Left forelimb (tissue), 1 donor: ENCODE data around the gene MCM3AP.
"Not testable (repeated sequence)": the region's sequence is repeated elsewhere in the genome, so short reads cannot be mapped to it uniquely, and the experiment has no call there.

Experiments
- DNase-seq: peaks from one replicate; pipeline ENCODE4 v3.0.0-alpha.2; 2018; ENCODE audit warnings: low spot score

The MCM3AP gene

DNA sequence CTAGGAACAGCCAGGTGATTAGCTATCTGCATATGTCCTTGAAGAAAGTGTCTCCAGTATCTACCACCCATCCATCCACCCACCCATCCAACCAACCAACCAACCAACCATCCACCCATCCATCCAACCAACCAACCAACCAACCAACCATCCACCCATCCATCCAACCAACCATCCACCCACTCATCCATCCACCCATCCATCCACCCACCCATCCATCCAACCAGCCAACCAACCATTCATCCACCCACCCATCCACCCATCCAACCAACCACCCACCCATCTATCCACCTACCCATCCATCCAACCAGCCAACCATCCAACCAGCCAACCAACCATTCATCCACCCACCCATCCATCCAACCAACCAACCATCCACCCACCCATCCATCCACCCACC is 26.2 kb upstream of the MCM3AP start:
- DNase-seq, result no peak

DNA sequence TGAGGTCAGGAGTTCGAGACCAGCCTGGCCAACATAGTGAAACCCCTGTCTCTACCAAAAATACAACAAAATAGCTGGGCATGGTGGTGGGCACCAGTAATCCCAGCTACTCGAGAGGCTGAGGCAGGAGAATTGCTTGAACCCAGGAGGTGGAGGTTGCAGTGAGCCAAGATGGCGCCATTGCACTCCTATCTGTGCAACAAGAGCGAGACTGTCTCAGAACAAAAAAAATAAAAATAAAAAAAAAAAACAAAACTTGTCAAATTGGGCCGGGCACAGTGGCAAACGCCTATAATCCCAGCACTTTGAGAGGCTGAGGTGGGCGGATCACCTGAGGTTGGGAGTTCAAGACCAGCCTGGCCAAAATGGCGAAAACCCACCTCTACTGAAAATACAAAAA is 24.8 kb upstream of the MCM3AP start:
- not testable (repeated sequence) for DNase-seq

DNA sequence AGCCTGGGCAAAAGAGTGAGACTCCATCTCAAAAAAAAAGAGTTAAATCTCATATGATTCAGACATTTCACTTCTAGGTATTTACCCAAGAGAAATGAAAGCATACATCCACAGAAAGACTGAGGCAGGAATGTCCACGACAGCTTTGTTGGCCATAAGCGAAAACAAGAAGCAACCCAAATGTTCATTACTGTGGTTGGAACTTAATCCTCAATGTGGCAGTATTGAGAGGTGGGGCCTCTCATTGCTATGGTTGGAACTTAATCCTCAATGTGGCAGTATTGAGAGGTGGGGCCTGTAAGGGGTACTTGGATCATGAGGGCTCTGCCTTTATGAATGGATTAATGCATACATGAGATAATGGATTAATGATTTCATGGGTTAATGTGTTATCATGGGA is 23.0 kb upstream of the MCM3AP start:
- no peak for DNase-seq

DNA sequence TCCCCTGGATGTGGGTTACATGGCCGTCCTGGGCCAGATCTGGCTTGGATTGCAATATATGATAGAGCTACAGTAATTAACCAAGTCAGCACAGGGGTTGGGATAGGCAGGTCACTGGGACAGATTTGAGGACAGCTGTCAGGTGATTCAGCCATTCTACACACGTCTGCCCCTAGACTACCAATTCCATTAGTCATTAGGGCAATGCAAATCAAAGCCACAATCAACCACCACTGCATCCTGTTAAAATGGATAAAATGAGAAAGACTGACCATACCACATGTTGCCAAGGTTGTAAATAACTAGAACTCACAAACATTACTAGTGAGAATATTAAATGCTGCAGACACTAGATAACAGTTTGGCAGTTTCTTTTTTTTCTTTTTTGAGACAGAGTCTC is 22.2 kb upstream of the MCM3AP start:
- no peak for DNase-seq

DNA sequence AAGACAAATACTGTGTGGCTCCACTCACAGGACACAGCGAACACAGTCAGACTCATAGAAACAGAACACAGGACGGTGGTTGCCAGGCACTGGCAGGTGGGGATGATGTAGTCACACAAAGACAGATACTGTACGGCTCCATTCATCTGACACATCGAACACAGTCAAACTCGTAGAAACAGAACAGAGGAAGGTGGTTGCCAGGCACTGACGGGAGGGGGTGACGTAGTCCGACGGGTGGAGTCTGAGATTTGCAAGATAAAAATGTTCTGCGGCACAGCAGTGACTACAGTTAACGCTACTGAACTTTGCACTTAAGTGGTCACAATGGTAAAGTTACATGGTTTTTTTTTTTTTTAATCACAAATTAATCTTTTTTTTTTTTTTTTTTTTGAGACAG is 19.5 kb upstream of the MCM3AP start:
- no peak for DNase-seq

DNA sequence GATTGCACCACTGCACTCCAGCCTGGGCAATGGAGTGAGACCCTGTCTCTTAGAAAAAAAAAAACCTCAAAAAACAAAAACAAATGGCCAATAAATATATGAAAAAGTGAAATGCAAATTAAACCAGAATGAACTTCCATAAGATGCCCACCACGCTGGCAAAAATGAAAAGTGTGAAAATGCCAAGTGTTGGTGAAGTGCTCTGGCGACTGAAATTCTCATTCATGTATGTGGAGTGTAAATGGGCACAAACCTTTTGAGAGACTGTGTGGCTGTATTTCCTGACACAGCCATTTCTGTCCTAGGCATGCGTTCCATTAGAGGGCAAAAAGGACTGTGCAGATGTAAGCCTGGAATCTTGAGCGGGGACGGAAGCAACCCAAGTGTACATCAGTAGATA is 19.0 kb upstream of the MCM3AP start:
- DNase-seq, result no peak

DNA sequence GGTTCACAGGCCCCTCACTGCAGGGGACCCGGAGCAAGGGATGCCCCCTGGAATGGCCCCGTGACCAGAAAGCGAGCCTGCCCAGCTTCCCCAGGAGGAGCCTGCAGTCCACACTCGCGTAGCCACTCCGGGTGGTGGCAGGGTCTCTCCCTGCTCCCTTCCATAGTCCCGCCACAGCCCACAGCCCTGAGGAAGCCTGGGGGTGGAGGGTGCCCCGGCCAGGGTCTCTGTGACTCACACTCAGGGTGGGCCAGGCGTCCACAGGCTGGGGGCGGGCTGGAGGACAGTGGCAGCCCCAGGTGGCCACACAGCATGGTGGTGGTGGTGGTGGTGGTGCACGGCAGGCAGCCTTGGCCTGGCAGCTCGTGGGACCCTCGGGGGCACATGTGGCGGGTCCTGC is 16.3 kb upstream of the MCM3AP start:
- DNase-seq, result no peak

DNA sequence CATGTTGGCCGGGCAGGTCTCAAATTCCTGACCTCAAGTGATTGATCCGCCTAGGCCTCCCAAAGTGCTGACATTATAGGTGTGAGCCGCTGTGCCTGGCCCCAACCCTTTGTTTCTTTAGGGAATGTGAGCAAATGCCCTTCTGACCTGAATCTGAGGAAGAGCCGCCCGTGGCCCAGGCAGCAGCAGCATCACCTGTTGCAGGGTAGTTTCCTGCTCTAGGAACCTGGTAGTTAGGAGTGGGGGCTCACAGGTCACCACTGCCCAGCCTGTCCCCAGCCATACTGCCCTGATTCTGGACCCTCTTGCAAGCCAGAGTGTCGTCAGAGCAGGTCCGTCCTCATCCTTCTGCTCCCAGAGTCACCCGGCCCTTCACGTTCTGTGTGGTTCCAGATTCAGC is 13.8 kb upstream of the MCM3AP start:
- no peak for DNase-seq

DNA sequence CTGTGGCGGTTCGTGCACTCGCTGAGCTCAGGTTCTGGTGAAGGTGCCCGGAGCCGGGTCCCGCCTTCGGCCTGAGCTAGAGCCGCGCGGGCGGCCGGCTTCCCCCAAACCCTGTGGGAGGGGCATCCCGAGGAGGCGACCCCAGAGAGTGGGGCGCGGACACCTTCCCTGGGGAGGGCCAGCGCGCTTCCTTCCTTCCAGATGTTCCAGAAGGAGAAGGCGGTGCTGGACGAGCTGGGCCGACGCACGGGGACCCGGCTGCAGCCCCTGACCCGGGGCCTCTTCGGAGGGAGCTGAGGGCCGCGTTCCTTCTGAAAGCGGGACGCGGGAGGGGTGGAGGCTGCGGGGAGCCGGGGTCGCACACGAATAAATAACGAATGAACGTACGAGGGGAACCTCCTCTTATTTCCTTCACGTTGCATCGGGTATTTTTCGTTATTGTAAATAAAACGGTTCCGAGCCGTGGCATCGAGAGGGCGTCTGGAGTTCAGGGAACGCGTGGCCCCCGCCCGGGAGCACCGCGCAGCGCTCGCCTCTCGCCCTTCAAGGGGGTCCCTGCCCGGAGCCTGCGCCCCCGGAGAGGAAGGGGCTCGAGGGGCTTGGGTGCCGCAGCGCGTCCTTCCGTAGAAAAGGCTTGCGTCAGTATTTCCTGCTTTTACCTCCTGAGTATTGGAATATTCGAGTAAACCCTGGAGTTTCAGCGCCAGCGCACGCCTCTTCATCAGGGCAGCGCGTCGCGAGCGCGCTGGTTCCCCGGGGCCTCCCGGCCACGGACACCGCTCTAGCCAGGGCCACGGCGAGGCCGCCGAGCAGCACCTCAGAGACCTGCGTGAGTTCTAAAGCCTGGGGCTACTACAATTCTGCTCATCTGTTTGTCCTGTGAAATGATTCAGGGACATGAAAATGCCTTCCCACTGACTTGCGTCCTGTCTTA is 12.2 kb upstream of the MCM3AP start:
- DNase-seq, result peak; percentile 75

DNA sequence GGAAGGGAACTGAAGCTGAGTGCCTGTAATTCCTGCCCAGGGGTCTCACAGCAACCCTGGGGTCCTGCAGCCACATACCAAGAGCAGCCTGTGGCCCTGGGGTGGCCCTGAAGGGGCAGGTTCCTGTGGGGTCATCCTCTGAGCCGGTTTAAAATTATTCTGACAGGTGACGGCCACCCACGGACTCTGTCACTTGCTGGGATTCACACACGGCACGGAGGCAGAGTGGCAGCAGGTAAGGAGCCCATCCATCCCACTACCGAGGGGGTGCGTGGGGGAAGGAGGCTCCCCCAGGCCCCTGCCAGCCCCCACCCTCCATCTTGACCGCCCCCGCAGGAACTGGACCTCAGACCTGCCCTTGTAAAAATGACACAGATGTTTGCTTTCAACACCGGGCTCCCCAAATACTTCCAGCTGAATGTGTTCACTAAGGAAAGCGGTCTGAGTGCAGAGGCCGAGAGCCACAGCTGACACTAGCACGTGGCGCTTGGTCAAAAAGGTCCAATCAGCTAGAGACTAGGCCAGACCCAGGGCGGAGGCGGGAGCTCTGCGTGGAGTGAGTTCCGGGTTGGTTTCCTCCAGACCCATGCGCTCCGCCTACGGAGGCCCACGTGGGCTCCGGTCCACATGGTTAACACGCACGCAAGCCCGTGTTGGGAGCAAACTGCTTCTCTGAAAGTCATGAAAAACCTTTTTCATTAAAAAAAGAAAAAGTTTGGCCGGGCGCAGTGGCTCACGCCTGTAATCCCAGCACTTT is 10.8 kb upstream of the MCM3AP start:
- DNase-seq, result peak; percentile 83

DNA sequence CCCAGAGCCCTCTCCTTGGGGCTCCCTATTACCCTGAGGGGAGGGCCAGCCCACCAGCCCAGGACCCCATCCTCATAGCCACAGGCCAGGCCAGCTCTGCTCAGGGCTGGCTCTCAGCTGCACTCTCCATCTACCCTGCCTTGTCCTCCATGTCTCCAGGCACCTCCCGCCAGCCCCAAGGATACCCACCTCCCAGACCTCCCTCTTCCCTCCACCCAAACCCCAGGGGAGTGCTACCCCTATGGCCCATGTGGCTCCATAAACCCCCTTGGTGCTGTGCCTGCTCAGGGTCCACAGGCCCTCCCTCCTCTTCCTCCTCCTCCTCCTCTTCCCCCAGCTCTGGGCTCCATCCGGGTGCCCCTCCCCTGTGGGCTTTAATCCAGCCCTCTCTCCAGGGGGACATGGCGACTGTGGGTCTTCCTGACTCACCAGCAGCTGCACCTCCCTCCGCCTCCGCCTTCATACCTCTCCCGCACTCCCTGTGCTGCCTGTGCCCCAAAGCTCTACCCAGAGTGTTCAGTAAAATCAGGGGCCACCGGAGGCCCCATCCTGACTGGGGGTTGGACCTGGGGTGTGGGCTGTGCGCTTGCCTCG is 9.9 kb upstream of the MCM3AP start:
- DNase-seq, result no peak

DNA sequence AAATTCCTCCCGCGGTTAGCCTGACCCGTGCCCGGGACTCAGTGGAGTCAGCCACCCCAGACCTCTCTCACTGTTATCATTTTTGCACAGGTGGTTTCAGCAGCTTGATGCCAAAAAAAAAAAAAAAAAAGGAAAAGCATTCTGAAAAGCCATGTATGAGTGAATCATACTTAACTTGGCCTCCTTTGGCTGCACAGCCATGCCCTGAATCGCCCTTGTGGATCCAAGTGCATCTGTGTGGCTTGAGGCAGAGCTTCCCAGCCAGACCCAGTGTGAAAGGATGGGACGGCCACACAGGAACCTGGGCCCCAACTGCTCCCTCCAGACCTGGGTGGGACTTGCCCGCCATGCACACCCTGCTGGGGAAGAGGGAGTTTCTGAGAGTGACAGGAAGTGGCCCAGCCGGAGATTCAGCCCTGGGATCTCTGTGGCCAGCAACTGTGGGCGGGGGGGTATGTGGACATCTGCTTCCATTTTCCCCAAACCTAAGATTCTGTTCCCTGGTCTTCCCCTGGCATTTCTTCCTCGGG is 9.3 kb upstream of the MCM3AP start:
- no peak for DNase-seq

DNA sequence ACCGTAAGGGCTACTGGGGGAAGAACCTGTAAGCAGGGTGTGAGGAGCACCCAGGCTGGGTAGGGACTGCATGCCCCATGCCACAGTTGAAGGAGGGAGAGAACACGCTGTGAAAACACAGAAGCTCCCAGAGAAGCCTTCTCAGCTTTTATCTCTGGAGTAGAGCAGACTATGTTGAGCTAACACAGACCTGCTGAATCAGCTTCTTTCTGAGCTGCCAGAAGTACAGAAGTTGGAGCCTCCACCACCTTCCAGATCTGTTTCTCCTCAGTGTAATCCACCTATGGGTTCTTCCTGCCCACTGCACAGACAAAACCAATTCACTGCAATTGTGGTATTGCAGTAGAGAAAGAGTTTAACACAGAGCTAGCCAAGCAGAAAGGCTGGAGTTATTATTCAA is 6.2 kb upstream of the MCM3AP start:
- DNase-seq, result no peak

DNA sequence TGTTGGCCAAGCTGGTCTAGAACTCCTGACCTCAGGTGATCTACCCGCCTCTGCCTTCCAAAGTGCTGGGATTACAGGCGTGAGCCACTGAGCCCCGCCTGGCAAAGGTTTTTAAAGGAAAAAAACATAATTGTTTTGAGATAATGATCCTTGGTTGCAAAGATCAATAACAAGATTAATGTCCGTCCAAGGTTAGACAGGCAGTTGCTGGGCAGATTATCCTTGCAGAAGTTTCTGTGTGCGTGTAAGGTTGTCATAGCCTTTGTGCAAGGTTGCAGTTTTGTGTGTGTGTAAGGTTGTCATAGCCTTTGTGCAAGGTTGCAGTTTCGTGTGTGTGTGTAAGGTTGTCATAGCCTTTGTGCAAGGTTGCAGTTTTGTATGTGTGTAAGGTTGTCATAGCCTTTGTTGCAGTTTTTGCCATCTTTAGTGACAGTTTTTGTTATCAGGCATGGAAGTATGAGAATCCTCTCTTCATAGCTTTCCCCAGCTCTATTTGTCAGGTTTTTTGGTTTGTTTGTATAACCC is 4.3 kb upstream of the MCM3AP start:
- no peak for DNase-seq

DNA sequence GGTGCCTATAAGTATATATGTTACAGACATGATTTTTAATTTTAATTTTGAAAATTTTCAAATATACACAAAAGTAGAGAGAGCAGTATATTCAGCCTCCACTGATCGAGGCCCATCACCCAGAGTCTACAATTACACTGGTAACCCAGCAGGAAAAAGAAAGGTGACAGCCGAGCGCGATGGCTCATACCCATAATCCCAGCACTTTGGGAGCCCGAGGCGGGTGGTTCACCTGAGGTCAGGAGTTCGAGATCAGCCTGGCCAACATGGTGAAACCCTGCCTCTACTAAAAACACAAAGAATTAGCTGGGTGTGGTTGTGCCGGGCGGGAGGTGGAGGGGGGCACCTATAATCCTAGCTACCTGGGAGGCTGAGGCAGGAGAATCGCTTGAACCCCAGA is 2.1 kb upstream of the MCM3AP start:
- DNase-seq, result no peak

DNA sequence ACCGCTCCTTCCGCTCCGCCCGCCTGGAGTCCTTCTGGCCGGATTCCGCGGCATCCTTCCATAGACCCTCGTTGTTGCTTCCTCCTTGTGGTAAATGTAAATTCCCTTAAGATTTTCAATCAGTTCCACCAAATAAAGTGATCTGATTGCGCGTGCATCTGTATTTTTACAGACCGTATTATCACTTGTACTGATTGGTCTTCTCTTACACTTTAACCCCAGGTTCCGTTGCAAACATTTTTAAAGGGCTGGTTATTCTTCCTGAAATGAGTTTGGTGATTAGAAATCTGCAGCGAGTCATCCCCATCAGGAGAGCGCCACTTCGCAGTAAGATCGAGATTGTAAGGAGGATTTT is 1.2 kb upstream of the MCM3AP start:
- no peak for DNase-seq

DNA sequence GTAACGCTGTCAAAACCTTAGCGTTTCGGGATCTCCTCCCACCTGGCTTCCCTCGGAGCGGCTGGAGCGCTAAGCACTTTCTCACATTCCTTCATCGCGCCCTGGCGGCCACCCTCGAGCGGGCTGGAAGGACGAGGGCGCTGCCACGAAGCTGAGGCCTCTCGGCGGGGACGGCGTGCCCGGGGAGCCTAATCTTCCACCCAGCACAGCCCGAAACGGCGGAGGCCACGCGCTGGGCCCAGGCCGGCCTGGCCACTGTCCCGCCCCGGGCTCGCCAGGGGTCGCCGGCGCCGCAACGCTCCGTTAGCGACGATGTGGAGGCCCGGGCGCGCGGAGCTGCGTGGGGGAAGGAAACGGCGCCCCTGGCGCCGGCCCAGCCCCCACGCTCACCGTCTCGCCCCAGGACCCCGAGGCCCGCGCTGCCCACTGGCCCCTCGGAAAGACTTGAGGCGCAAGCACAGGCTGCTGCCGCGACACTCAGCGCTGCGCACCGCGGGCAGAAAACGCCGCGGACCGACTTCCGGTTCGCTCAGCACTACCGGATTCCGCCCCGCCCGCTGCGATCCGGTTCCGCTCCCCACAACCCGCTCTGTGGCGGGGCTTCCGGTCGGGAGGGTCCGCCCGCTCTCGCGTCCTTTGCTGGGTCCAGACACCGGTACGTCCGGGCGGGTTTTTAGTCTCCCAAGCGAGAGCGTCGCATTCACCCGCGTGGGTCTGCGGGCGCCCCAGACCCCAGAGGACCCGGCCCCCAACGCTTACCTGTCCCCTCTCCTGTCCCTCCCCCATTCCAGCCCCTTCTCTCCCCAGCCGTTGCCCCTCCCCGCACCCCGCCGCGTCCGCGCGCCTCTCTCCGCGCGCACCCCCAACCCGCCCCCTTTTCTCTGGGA is 593 bp upstream of the MCM3AP start, which contains the start of gene YBEY:
Gene YBEY, plus strand, starts transcription at position 582 of the 887 bp plus-strand sequence. CDS start 572 bp downstream, outside the sequence.
- peak; percentile 95 for DNase-seq

DNA sequence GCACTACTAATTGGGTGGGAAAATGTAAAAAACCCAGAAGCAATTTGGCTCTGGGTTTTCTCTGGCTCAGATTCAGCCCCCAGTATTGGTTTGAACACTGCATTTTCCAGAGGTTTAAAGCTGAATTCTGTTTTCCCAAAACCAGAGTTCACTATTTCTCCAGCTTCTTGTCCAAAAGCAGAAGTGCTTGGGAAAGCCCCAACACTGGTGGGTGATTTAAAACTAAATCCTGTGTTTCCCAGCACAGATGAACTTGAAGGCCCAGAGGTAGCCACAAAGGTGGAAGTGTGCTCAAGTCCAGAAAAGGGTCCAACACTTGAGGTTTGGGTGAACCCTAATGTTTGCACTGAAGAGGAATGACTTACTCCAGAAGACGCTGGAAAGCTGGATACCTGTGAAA is 678 bp downstream of the MCM3AP start:
- DNase-seq, result no peak

DNA sequence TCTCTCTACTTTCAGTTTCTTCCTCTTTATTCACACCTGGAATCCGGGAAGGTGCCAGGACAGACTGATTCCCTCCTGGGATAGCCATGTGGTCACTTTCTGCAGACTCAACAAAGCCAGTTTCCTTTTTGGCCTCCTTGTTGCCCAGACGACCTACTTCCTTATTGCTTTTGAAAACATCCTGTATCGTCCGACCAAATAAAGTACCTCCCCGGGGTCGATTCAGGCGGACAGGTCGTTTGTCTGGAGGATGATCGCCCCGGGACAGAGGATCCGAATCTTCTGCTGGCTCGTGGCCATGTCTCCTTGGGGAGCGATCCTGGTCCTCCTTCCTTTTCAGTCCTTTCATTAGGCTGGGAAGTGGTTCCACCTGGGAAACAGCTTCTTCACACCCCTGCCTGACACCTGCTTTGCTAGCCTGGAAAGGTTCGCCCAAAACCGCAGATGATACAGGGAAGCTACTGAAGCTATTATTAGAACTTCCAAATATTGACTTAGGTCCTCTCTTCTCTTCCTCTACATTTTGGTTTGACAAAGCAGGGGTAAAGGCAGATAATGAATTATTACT is 1.2 kb downstream of the MCM3AP start:
- no peak for DNase-seq

DNA sequence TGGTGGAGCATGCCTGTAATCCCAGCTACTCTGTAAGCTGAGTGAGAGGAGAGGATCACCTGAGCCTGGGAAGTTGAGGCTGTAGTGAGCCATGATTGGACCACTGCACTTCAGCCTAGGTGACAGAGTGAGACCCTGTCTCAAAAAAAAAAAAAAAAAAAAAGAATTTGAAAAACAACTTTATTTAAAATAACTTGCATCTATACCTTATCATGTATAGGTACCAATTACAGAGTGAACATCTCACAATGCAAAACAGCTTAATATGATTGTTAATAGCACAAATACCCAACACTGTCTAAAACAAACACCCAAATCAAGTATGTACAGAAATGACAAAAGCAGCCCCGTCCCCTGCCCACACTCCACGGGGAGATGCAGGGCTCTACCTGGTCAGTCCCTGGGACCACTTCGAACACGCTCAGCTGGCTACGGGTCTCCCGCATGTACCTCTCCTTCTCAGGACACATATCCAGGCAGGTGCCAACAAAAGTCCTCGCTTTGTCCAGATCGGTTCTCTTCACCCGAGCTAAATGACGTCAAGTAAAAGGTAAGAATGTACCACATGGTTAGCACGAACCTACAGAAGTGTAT is 10.5 kb downstream of the MCM3AP start:
- DNase-seq, result no peak

DNA sequence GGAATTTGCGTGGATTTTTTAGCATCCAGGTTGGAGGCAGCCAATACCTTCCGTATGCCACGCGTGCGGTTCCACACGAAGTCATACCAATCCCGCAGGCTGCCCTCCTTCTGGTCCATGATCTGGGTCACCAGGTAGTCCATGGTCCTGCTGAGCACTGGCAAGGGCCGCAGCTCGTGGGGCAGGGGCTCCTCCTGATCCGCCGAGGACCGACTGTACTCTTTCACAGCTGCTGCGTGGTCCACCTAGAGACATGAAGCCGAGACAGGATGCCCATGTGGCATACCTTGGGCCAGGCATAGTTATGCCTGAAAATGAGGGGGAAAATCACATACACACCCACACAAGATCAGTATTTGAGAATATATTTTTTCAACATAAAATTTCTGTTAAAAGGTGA is 12.1 kb downstream of the MCM3AP start:
- no peak for DNase-seq
